Activated naive CD4-positive, alpha-beta T cell (primary cell): ENCODE results near the gene UBFD1.
A peak's percentile ranks its signal among the peaks of the same experiment; 100 is the strongest.
"Not testable (repeated sequence)": the region's sequence is repeated elsewhere in the genome, so short reads cannot be mapped to it uniquely, and the experiment has no call there.

Source experiments
- DNase-seq, 4 experiments: peaks; one replicate each; lab custom pipeline; 2025; lab: John Stamatoyannopoulos, UW

UBFD1 gene

GRCh38 chr16:23527961-23528643 is 29.4 kb upstream of the UBFD1 start:
- no peak for DNase-seq

- no peak for DNase-seq
These were observed 28.8 kb upstream of the UBFD1 start for GRCh38 chr16:23528644-23529310.

- no peak for DNase-seq
These were observed 27.5 kb upstream of the UBFD1 start for GRCh38 chr16:23530062-23530461.

- DNase-seq: no peak
These were observed 25.1 kb upstream of the UBFD1 start for GRCh38 chr16:23532448-23532847.

- DNase-seq: no peak
These were observed 22.4 kb upstream of the UBFD1 start for GRCh38 chr16:23534868-23535860.

GRCh38 chr16:23535901-23536300 is 21.6 kb upstream of the UBFD1 start:
- DNase-seq: no peak

GRCh38 chr16:23537390-23537789 is 20.1 kb upstream of the UBFD1 start:
- DNase-seq: no peak

GRCh38 chr16:23538919-23539278 is 18.6 kb upstream of the UBFD1 start:
- DNase-seq: no peak

GRCh38 chr16:23539984-23540816 is 17.3 kb upstream of the UBFD1 start:
- no peak for DNase-seq

- DNase-seq: not testable (repeated sequence)
These were observed 16.7 kb upstream of the UBFD1 start for GRCh38 chr16:23540817-23541178.

GRCh38 chr16:23544436-23544835 is 13.1 kb upstream of the UBFD1 start:
- DNase-seq: no peak

- no peak for DNase-seq
These were observed 7.6 kb upstream of the UBFD1 start for GRCh38 chr16:23549938-23550337.

GRCh38 chr16:23552161-23552560 is 5.4 kb upstream of the UBFD1 start:
- no peak for DNase-seq

- no peak for DNase-seq
These were observed 3.0 kb upstream of the UBFD1 start for GRCh38 chr16:23554536-23554935.

GRCh38 chr16:23557779-23558702 is 514 bp downstream of the UBFD1 start:
- peak in 3 of 4 experiments; percentile 3 to 27 (median 18) for DNase-seq

GRCh38 chr16:23561586-23561985 is 4.1 kb downstream of the UBFD1 start:
- DNase-seq: no peak

- no peak for DNase-seq
These were observed 5.0 kb downstream of the UBFD1 start for GRCh38 chr16:23562505-23562904.

- DNase-seq: no peak
These were observed 5.7 kb downstream of the UBFD1 start for GRCh38 chr16:23563186-23563585.

GRCh38 chr16:23564575-23565363 is 7.2 kb downstream of the UBFD1 start:
- no peak for DNase-seq

GRCh38 chr16:23566724-23567123 is 9.2 kb downstream of the UBFD1 start:
- DNase-seq: no peak
